ENCODE measurements around the gene ZNF701. TPM values are rescaled to one million over a fixed set of nuclear protein-coding genes. Genes with fewer than 3 reads are reported as not detected.

The ZNF701 gene
- total RNA-seq, 1 experiment from 2014 or later = 9.0 TPM

GRCh38 chr19:52535771-52536447 lies 34.2 kb upstream of the ZNF701 start:
- no peak for ATAC-seq
- H3K4me3 ChIP-seq (replicated peaks in 1 of 2; ENCODE audit: low read depth in 1 of 2, low read length in 2 of 2) = no peak overlapping the region
- CTCF ChIA-PET = no interaction called here

More at GRCh38 chr19:52535771-52536447, 34.2 kb upstream of the ZNF701 start:
- DNase-seq (ENCODE audit: low read depth, low spot score) = no peak
- no peaks in the 10 kb centered on the region for H3K9me2 ChIP-seq (ENCODE audit: insufficient read depth)
- no peak overlapping the region for H3K9ac ChIP-seq (ENCODE audit: low read length)
- no peaks in the 10 kb centered on the region for H3K79me2 ChIP-seq (ENCODE audit: insufficient read depth, low read length)
- H3K4me2 ChIP-seq (ENCODE audit: low read length) = no peak overlapping the region
- no TSS peak for BruUV-seq (replicated peaks)
- ChIA-PET POLR2A (no interaction called here), RAD21 (ENCODE audit: low non-redundant PET in 1 of 2, low total read pairs in 2 of 2, uncharacterized antibody in 2 of 2, unreplicated experiment in 2 of 2) (no interaction called here)
- peaks cover 0 to 9% of the 10 kb centered on the region in 2 experiments for H3K36me3 ChIP-seq (ENCODE audit: control insufficient read depth in 1 of 2, insufficient read depth in 2 of 2, low read length in 2 of 2)
- TF ChIP-seq ELF1 (IDR thresholded peaks at IDR 0.05; ENCODE audit: borderline replicate concordance, low read depth) = no peak
- TF ChIP-seq YY1 (IDR thresholded peaks at IDR 0.05; ENCODE audit: extremely low read depth, insufficient replicate concordance, low read depth, low read length) = no peak
- no peak for TF ChIP-seq ZFX (IDR thresholded peaks at IDR 0.05)
- no peak for TF ChIP-seq POLR2A (IDR thresholded peaks at IDR 0.05; ENCODE audit: borderline replicate concordance, extremely low read depth, insufficient read depth, insufficient read length)
- TF ChIP-seq CTCF (IDR thresholded peaks at IDR 0.05 in 2 of 3, conservative IDR thresholded peaks at IDR 0.05 in 1 of 3; ENCODE audit: borderline replicate concordance in 1 of 3, insufficient read depth in 1 of 3, low read depth in 2 of 3, low read length in 2 of 3) = no peak
- no peak for TF ChIP-seq ZBTB33 (IDR thresholded peaks at IDR 0.05; ENCODE audit: extremely low read depth, insufficient replicate concordance, low read length)
- no peak for TF ChIP-seq SIN3A (IDR thresholded peaks at IDR 0.05; ENCODE audit: low read depth)
- no peak for TF ChIP-seq CEBPB (IDR thresholded peaks at IDR 0.05; ENCODE audit: low read depth)
- no peak for TF ChIP-seq EGR1 (IDR thresholded peaks at IDR 0.05; ENCODE audit: low read depth)
- TF ChIP-seq SRF (IDR thresholded peaks at IDR 0.05; ENCODE audit: low read depth) = no peak
- TF ChIP-seq EZH2phosphoT487 (IDR thresholded peaks at IDR 0.05; ENCODE audit: borderline replicate concordance) = no peak
- TF ChIP-seq JUND (IDR thresholded peaks at IDR 0.05) = no peak
- no peak for TF ChIP-seq MAX (IDR thresholded peaks at IDR 0.05)
- TF ChIP-seq POLR2AphosphoS5 (IDR thresholded peaks at IDR 0.05; ENCODE audit: low read depth, low read length) = no peak
- H3K9me3 ChIP-seq (ENCODE audit: control insufficient read depth in 1 of 2, insufficient read depth in 1 of 2, low read depth in 1 of 2, low read length in 2 of 2) = peaks cover 0 to 10% of the 10 kb centered on the region in 2 experiments; a peak in 1 of 4 replicates
- H3K4me1 ChIP-seq (ENCODE audit: control insufficient read depth in 1 of 2, insufficient read depth in 2 of 2, low read length in 2 of 2) = no peaks in the 10 kb centered on the region
- intact Hi-C loops (cut with micrococcal nuclease) = no loop called here
- no peak overlapping the region for H2AFZ ChIP-seq (ENCODE audit: low read depth, low read length, poor library complexity, severe bottlenecking)
- no peaks in the 10 kb centered on the region for H3K27me3 ChIP-seq (ENCODE audit: insufficient read depth, low read length)
- no peaks in the 10 kb centered on the region for H4K20me1 ChIP-seq (ENCODE audit: insufficient read depth)
- H3K27ac ChIP-seq (ENCODE audit: low read depth, low read length) = no peak overlapping the region
